ENCODE measurements around the gene HMGCS2.

- no peak for TF ChIP-seq POLR2A (IDR thresholded peaks at IDR 0.05)
- TF ChIP-seq CTCF (IDR thresholded peaks at IDR 0.05 in 8 of 11, conservative IDR thresholded peaks at IDR 0.05 in 3 of 11) = no peak
- TF ChIP-seq POLR2AphosphoS5 (IDR thresholded peaks at IDR 0.05) = no peak
Measured at GRCh38 chr1:119731741-119732430, 36.8 kb downstream of the HMGCS2 start.

Data from spleen (tissue), 7 donors.